Measurements from ENCODE around the gene CSF2RB.

DNA sequence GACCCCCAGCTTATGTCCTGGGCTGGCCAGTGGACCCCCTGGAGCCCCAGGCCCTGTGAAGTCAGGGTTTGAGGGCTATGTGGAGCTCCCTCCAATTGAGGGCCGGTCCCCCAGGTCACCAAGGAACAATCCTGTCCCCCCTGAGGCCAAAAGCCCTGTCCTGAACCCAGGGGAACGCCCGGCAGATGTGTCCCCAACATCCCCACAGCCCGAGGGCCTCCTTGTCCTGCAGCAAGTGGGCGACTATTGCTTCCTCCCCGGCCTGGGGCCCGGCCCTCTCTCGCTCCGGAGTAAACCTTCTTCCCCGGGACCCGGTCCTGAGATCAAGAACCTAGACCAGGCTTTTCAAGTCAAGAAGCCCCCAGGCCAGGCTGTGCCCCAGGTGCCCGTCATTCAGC lies 24.6 kb downstream of the CSF2RB start:
- TF ChIP-seq, protein P1, sequence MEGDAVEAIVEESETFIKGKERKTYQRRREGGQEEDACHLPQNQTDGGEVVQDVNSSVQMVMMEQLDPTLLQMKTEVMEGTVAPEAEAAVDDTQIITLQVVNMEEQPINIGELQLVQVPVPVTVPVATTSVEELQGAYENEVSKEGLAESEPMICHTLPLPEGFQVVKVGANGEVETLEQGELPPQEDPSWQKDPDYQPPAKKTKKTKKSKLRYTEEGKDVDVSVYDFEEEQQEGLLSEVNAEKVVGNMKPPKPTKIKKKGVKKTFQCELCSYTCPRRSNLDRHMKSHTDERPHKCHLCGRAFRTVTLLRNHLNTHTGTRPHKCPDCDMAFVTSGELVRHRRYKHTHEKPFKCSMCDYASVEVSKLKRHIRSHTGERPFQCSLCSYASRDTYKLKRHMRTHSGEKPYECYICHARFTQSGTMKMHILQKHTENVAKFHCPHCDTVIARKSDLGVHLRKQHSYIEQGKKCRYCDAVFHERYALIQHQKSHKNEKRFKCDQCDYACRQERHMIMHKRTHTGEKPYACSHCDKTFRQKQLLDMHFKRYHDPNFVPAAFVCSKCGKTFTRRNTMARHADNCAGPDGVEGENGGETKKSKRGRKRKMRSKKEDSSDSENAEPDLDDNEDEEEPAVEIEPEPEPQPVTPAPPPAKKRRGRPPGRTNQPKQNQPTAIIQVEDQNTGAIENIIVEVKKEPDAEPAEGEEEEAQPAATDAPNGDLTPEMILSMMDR (IDR thresholded peaks at IDR 0.05), result no peak
- no peak for TF ChIP-seq POLR2AphosphoS5 (IDR thresholded peaks at IDR 0.05; ENCODE audit: insufficient read depth in 1 of 2, low read depth in 1 of 2)
